GM12878 (cell line): ENCODE measurements around the gene GUCY1A1. TPM values are rescaled to one million over a fixed set of nuclear protein-coding genes. Genes with fewer than 3 reads are reported as not detected.

Source experiments
- ATAC-seq: fragments of 200-7000 bp; cut with Tn5 transposase; 3 replicates; pipeline ENCODE4 v1.9.1; 2020; ENCODE audit warnings: mild to moderate bottlenecking, moderate library complexity
- BruUV-seq: library from RNA; stranded (reverse); fragments of 400-500 nt; replicated peaks from 2 replicates; lab custom pipeline; 2021; lab: Mats Ljungman, UMichigan
- CTCF ChIA-PET: fragments of 300-600 bp; sonication (Branson Sonifier 250); formaldehyde crosslinking; extraction: SDS; loops from one replicate; lab custom pipeline; 2021; ENCODE audit warnings: inconsistent platforms; lab: Yijun Ruan, JAX
- POLR2A ChIA-PET: fragments of 350-600 bp; formaldehyde crosslinking; extraction: SDS; loops from one replicate; lab custom pipeline; 2021; ENCODE audit warnings: inconsistent platforms; lab: Charles Lee
- RAD21 ChIA-PET: fragments of 300-600 bp; sonication (Branson Sonifier 250); formaldehyde crosslinking; loops from one replicate; lab custom pipeline; 2023; ENCODE audit warnings: antibody characterized with exemption; ENCODE audit not compliant: unreplicated experiment; lab: Charles Lee
- SMC1A ChIA-PET: fragments of 300-600 bp; sonication (Branson Sonifier 250); formaldehyde crosslinking; loops from one replicate; lab custom pipeline; 2023; ENCODE audit not compliant: unreplicated experiment, uncharacterized antibody; lab: Charles Lee
- DNase-seq: peaks from one replicate; pipeline ENCODE4 v3.0.0-alpha.2; 2011; ENCODE audit warnings: low read depth, low spot score
- FAIRE-seq: peaks from 3 replicates; lab custom pipeline; 2011; peaks lifted over from hg19 to GRCh38; lab: Jason Lieb, UNC
- H2AFZ ChIP-seq: 2 replicates; pipeline ENCODE4 v1.6.0; 2011; ENCODE audit warnings: low read depth, low read length, control low read depth; ENCODE audit not compliant: control insufficient read depth
- H3K27ac ChIP-seq: 2 replicates; pipeline ENCODE4 v1.5.1; 2011; ENCODE audit warnings: control low read depth; ENCODE audit not compliant: control insufficient read depth, insufficient read depth
- H3K27me3 ChIP-seq, 2 experiments: replicated peaks in 1 of 2; 2 replicates each; pipeline versions ENCODE4 v1.6.0 to v1.6.1; 2011; ENCODE audit warnings: low read length in 1 of 2; ENCODE audit not compliant: control insufficient read depth in 2 of 2, insufficient read depth in 2 of 2
- H3K36me3 ChIP-seq, 2 experiments: 2 replicates each; pipeline ENCODE4 v1.5.1; 2011; ENCODE audit warnings: low read length in 1 of 2; ENCODE audit not compliant: control insufficient read depth in 2 of 2, insufficient read depth in 2 of 2
- H3K4me1 ChIP-seq: 2 replicates; pipeline ENCODE4 v1.6.1; 2011; ENCODE audit warnings: mild to moderate bottlenecking, low read length, moderate library complexity, mixed read lengths; ENCODE audit not compliant: control insufficient read depth, insufficient read depth
- H3K4me2 ChIP-seq: 2 replicates; pipeline ENCODE4 v1.6.0; 2011; ENCODE audit warnings: control low read depth; ENCODE audit not compliant: control insufficient read depth, insufficient read depth
- H3K4me3 ChIP-seq: fragments of 200-600 bp; sonication (generic); 2 replicates; pipeline ENCODE4 v1.5.1; 2016
- H3K79me2 ChIP-seq: 2 replicates; pipeline ENCODE4 v1.6.0; 2011; ENCODE audit warnings: low read length; ENCODE audit not compliant: control insufficient read depth, insufficient read depth
- H3K9ac ChIP-seq: 2 replicates; pipeline ENCODE4 v1.8.0; 2011; ENCODE audit warnings: low read length, control low read depth, mixed read lengths; ENCODE audit not compliant: control insufficient read depth, insufficient read depth
- H3K9me3 ChIP-seq: replicated peaks from 3 replicates; pipeline ENCODE4 v1.5.1; 2011; ENCODE audit warnings: mild to moderate bottlenecking, low read length; ENCODE audit not compliant: control insufficient read depth, insufficient read depth
- H4K20me1 ChIP-seq: 2 replicates; pipeline ENCODE4 v1.6.0; 2011; ENCODE audit not compliant: control insufficient read depth, insufficient read depth
- MEF2B ChIP-seq: fragments of 450-650 bp; IDR thresholded peaks from 2 replicates; pipeline ENCODE4 v1.6.1; 2018; ENCODE audit warnings: mild to moderate bottlenecking, moderate library complexity; ENCODE audit not compliant: partially characterized antibody, poor library complexity, severe bottlenecking
- PKNOX1 ChIP-seq: fragments of 450-650 bp; IDR thresholded peaks from 2 replicates; pipeline ENCODE4 v1.6.1; 2016; ENCODE audit warnings: mild to moderate bottlenecking
- PML ChIP-seq: IDR thresholded peaks from 2 replicates; pipeline ENCODE4 v1.6.1; 2012; ENCODE audit warnings: low read length, inconsistent platforms
- SPI1 ChIP-seq: IDR thresholded peaks from 2 replicates; pipeline ENCODE4 v1.6.1; 2011; ENCODE audit warnings: low read depth, mild to moderate bottlenecking, low read length, moderate library complexity, borderline replicate concordance; ENCODE audit not compliant: insufficient read depth
- ZNF217 ChIP-seq: fragments of 450-650 bp; IDR thresholded peaks from 2 replicates; pipeline ENCODE4 v1.6.1; 2017; ENCODE audit warnings: antibody characterized with exemption, mild to moderate bottlenecking
- ZNF24 ChIP-seq: fragments of 450-650 bp; IDR thresholded peaks from 2 replicates; pipeline ENCODE4 v1.6.1; 2017; ENCODE audit warnings: antibody characterized with exemption, mild to moderate bottlenecking
- ZNF384 ChIP-seq: IDR thresholded peaks from 2 replicates; pipeline ENCODE4 v1.6.1; 2012; ENCODE audit warnings: low read depth, mild to moderate bottlenecking, low read length, improper control_type of control experiment, borderline replicate concordance
- ZNF687 ChIP-seq: fragments of 450-650 bp; IDR thresholded peaks from 2 replicates; pipeline ENCODE4 v1.6.1; 2017; ENCODE audit warnings: mild to moderate bottlenecking, moderate library complexity
- WGBS: methylation state at CpG from one replicate; pipeline ENCODE4 v1.1.6; 2016; ENCODE audit warnings: low lambda C conversion rate; ENCODE audit not compliant: insufficient replicate concordance, insufficient coverage; ENCODE audit errors: missing lambda C conversion rate; 5-methylcytosine and 5-hydroxymethylcytosine counted together
- in situ Hi-C: fragments of 300-500 bp; cut with MboI; formaldehyde crosslinking; loops from 9 replicates; pipeline ENCODE4 v1.14.3; 2018; ENCODE audit warnings: mixed read lengths
- intact Hi-C: fragments of 100-400 bp; cut with micrococcal nuclease; formaldehyde crosslinking; loops from one replicate; pipeline ENCODE4 v1.14.2; 2022; ENCODE audit not compliant: unreplicated experiment
- polyA plus RNA-seq, 11 experiments: library from polyadenylated mRNA; depleted of rRNA in 4 of 11; unstranded in 6 of 11; stranded (reverse) in 5 of 11; fragments of >200 nt; fragmentation: Nextera tagmentation in 4 of 11; fragmentation: Illumina TruSeq in 1 of 11; extraction: Ambion mirVana in 4 of 11; extraction: Trizol in 1 of 11; gene quantifications; 1 replicate in 1 of 11; 2 replicates in 10 of 11; pipeline versions ENCODE4 v1.2.1 to v1.2.3, GENCODE V29; 2011 to 2016; ENCODE audit warnings: inconsistent platforms in 2 of 11, missing spikeins in 2 of 11, low read depth in 1 of 11
- total RNA-seq, 4 experiments: library from RNA; depleted of rRNA in 3 of 4; stranded (reverse); fragments of >200 nt in 3 of 4; fragmentation: Illumina TruSeq in 1 of 4; extraction: Trizol in 1 of 4; gene quantifications; 2 replicates each; pipeline versions ENCODE4 v1.2.1 to v1.2.3, GENCODE V29; 2013 to 2021

Gene GUCY1A1
- total and polyA plus RNA-seq, 10 of the 15 experiments (the other 5 are each of a cell fraction or from before 2014, with no cell fraction given), result 0.44 to 22.6 (median 0.55) TPM

GRCh38 chr4:155675709-155676429 is 9.2 kb downstream of the GUCY1A1 start:
- SMC1A ChIA-PET, result interaction anchor here (0.7 to 5.7 kb wide), 23 partner anchors 9 to 147 kb away, joined by 3 to 52 read pairs (median 5); partner anchors contain the start of genes GUCY1A1 and GUCY1B1
- Histone ChIP-seq H3K36me3 (no peaks in the 10 kb centered on the region), H3K4me1 (no peaks in the 10 kb centered on the region), H3K9me3 (no peaks in the 10 kb centered on the region), H4K20me1 (no peaks in the 10 kb centered on the region), H3K79me2 (no peaks in the 10 kb centered on the region), H2AFZ (no peak overlapping the region), H3K27me3 (no peaks in the 10 kb centered on the region), H3K9ac (no peak overlapping the region), H3K4me2 (no peak overlapping the region), H3K4me3 (no peak overlapping the region), H3K27ac (no peak overlapping the region)
- BruUV-seq, result no TSS peak
- RAD21 ChIA-PET, result interaction anchor here (0.6 to 5.4 kb wide), 17 partner anchors 8 to 147 kb away, joined by 3 to 29 read pairs (median 5); partner anchors contain the start of gene GUCY1B1
- FAIRE-seq (no peak), ATAC-seq (peak; percentile 86), DNase-seq (no peak)
- 0% methylated on average over 2 of the region's 2 CpGs for whole genome bisulfite sequencing
- POLR2A ChIA-PET, result interaction anchor here (0.5 to 2.3 kb wide), 19 partner anchors 8 to 1304 kb away, joined by 3 to 13 read pairs (median 4); partner anchors contain the start of gene GUCY1B1
- TF ChIP-seq PKNOX1 (peak; percentile 65), ZNF384 (peak; percentile 68), ZNF687 (no peak), MEF2B (peak; percentile 73), PML (no peak), SPI1 (0 out of 2 replicates have a peak, but pooled peaks have one; percentile 23), ZNF217 (peak; percentile 73; the same call in 1 of the 2 replicates), ZNF24 (peak; percentile 56; the same call in 1 of the 2 replicates)
- intact Hi-C loops (no loop called here), in situ Hi-C loops (no loop called here)
- CTCF ChIA-PET, result interaction anchor here (0.7 to 3.5 kb wide), 10 partner anchors 9 to 147 kb away, joined by 3 to 13 read pairs (median 5); partner anchors contain the start of gene GUCY1B1
